Measurements from ENCODE around the gene PRPH2.
A peak's percentile ranks its signal among the peaks of the same experiment; 100 is the strongest.
"Not testable (repeated sequence)": the region's sequence is repeated elsewhere in the genome, so short reads cannot be mapped to it uniquely, and the experiment has no call there.

Gene PRPH2

DNA sequence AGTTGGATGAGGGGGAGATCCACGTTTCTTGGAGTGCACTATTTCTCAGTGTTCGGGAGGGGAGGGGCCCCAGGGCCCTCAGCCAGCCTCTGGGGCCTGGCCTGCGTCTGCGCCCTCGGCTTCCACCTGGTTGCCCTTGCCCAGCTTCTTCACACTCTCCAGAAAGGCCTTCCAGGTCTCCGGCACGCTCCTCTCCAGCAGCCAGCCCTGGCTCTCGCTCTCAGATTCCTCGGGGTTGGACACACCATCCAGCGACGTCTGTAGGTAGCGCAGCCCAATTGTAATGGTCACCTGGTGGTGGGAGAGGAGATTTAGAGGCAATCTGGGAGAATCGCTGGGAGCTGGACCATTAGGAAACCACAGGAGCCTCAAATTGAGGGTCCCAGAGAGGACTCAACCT, 24.2 kb downstream of the PRPH2 start:
- no peak for DNase-seq (ENCODE audit: low read depth in 2 of 2)

DNA sequence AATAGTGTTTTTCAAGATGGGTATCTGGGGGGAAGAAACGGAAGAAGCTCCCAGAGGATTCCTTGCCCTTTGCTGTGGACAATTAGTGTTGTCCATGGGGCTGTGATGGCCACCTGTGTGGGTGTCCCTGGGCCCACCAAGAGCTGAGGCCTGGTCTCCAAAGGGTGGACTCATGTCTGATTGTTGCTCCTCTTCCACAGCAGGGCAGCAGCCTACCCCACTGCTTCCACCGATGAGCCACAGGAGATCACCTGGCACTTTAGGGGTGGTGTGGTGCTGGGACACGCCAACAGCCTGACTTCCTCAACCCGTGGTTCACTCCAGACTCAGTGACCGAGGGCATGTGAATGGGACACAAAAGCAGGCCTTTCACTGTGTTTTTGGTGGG, 25.1 kb downstream of the PRPH2 start:
- DNase-seq (ENCODE audit: low read depth in 2 of 2), result no peak

DNA sequence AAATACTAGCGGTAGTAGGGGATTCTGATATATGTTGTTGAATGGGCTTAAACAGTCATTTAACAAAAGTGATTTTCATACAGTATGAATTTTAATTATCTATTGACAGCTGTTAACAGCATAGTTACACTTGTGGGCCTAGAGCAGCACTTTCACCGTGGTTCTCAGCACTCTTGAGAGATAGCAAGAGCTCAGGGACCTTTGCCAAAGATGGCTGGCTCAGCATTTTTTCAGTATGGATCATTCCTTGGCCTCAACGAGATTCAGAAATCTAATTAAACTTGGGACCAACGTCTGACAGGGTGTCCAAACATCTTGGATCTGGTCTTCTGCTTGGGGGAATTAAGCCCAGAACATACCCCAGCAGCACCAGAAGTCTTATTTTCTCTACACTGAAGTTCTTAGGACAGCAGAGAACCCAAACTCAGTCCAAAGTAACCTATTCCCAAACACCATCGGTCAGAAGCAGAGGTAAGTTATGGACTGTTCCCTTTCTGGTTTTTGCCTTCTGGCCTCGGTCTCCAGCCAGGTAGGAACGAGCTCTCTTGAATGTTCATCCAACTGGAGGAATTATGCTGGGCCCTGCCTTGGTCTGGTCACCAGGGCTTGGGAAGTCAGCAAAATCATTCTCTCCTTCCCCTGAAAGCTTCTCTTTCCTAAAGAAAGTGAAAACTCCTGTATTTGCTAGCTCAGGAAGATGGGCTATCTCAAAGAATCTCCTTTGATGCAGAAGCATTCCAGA, 25.7 kb downstream of the PRPH2 start:
- no peak for DNase-seq (ENCODE audit: low read depth in 2 of 2)

GRCh38 chr6:42694586-42694985, 27.8 kb downstream of the PRPH2 start:
- no peak for DNase-seq (ENCODE audit: low read depth in 2 of 2)

DNA sequence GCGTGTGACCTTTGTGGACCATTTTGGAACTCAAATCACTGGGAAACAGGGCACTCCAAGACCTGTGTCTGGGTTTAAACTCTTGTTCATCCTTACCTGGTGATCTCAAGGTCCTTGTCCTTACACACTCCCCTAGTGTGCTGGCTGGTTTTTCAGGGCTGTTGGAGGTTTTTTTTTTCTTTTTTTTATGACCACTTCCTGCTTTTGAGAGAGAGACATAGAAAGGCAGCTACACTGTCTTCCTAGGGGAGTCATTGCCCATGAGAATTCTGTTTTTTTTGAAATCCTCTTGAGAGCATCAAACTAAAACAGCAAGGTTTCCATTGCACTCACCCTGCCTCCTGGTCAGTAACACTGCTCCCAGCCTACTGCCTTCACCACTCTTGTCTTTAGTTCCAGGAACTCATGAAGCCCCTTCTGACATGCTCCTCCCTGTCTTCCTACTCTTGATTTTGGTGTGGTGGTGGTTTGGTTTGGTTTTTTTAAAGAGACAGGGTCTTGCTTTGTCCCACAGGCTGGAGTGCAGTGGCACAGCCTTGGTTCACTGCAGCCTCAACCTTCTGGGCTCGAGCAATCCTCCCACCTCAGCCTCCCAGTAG, 28.6 kb downstream of the PRPH2 start:
- DNase-seq (ENCODE audit: low read depth in 2 of 2), result peak in 1 of 2 donors; percentile 1

DNA sequence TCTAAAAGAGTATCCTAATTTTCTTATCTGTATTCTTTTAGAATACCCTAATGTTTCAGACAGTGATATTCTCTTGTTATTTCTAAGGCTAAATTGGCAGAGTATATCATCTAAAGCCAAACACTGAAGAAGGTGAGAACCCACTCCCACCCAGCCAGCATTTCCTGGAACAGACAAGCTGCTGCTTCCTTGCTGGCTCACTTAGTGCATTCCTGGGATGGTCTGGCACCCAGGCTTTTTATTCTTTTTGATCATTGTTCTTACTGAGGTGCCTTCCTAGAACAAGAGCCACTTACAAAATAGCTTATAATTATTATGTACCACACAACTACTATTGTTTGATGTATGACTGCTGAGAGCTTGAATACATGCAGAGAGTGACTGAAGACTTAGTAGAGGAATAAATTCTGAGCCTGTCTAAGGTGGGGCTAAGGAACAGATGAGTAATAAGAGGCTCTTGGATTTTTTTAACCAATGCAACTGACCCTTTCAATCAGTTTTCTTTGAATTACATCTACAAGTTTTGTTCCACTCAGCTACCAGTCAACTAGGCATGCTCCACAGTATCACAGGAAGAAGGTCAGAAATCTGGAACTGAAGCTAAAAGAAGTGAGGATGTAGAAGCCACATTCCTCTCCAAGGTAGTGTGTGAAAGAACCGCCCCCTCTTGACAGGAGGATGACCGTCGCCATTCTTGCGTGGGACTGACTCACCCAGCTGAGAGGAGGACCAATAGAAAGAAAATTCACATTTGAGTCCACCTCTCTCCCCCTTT, 30.1 kb downstream of the PRPH2 start:
- peak in 1 of 2 donors; percentile 5 for DNase-seq (ENCODE audit: low read depth in 2 of 2)

DNA sequence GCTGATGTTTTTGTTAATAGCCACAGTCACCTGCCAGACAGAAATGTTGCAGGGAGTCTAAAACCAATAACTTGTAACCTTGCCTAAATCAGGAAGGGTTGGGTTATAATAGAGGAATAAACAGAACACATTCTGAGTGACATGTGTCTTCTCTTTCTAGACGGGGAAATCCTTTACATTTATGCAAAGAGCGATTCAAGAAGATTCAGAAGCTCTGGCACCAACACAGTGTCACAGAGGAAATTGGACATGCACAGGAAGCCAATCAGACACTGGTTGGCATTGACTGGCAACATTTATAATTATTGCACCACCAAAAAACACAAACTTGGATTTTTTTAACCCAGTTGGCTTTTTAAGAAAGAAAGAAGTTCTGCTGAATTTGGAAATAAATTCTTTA, 31.5 kb downstream of the PRPH2 start:
- no peak for DNase-seq (ENCODE audit: low read depth in 2 of 2)

DNA sequence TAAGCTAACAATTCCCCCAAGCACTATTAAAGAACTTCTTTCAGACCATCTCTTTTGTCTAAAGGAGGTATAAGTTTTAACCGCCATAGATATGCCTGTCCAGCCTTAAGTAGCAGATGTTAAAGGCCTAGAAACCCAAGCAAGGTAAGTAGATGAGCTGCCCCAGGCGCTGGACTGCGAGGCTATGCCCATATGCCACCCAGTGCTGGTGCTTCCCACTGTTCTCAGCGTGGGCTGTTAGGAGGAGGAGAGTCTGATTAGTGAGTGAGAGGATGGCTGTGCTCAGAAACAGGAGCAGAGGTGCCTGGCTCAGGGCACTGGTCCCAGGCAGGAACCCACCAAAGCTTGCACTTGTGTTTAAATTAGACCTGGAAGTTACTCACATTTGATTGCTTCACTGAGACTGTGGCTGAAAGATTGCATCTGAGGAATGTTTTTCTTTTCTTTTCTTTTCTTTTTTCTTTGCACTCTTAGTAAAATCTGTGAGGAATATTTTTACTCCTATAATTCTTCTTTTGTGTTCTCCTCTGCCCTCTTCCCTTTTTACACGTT, 32.2 kb downstream of the PRPH2 start:
- DNase-seq (ENCODE audit: low read depth in 2 of 2), result no peak

GRCh38 chr6:42689371-42689770, 33.0 kb downstream of the PRPH2 start:
- no peak for DNase-seq (ENCODE audit: low read depth in 2 of 2)

- DNase-seq (ENCODE audit: low read depth in 2 of 2), result no peak
Observed at GRCh38 chr6:42688281-42688680, 34.1 kb downstream of the PRPH2 start.

DNA sequence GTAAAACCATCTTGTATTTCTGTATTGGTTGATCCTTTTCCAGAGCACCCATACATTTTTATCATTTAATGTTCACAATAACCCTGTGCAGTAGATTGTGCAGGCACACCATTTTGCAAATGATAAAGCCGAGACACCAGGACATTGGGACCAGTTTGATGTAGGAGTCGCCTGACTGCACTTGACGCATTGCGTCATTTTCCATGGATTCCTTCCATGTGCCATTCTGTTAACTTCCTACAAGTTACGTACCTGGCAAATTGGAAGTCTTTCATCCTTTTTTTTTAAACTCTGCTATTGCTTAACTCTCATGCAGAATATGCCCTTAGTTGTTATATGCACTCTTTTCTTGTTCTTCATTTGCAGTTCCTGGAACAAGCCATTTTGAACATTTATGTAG, 43.0 kb downstream of the PRPH2 start:
- no peak for DNase-seq (ENCODE audit: low read depth in 2 of 2)

DNA sequence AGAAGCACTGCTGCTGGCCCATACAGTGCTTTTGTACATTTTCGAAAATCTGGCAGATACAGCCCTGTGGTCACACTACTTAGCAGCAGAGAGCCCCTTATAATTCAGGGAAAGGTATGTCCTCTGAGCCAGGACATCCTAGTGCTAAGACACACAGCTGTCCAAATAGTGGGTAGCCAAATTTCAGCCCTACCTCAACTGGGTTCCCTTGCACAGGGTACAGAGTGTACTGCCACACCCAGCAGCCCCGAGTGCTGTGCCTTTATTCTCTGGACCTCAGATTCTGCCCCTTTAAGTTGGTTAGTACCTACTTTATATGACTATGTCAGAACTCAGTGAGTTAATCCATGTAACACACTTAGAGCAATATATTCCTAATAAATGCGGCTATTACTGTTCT, 47.6 kb downstream of the PRPH2 start:
- DNase-seq (ENCODE audit: low read depth in 2 of 2), result no peak

GRCh38 chr6:42674368-42674767, 48.0 kb downstream of the PRPH2 start:
- not testable (repeated sequence) for DNase-seq (ENCODE audit: low read depth in 2 of 2)

DNA sequence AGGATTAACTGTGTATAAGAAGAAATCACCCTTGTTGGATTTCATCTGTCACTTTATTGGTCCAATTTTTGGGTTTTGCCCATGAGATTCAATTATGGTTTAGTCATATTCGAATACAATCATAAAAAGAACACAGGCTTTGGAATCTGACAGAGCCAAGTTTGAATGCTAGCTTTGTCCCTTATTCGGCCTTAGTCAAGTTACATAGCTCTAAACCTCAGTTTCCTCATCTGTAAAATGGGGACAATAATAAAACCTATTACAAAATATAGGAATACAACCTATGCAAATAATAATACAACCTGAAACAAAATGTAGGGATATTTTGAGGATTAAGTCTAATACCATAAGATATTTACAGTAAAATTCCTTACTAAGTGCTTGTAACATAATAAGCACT, 57.7 kb downstream of the PRPH2 start:
- DNase-seq (ENCODE audit: low read depth in 2 of 2), result no peak

- peak; percentile 47 to 54 for DNase-seq (ENCODE audit: low read depth in 2 of 2)
Observed at GRCh38 chr6:42661540-42662153, 60.8 kb downstream of the PRPH2 start.

GRCh38 chr6:42659806-42660205, 62.6 kb downstream of the PRPH2 start:
- no peak for DNase-seq (ENCODE audit: low read depth in 2 of 2)

DNA sequence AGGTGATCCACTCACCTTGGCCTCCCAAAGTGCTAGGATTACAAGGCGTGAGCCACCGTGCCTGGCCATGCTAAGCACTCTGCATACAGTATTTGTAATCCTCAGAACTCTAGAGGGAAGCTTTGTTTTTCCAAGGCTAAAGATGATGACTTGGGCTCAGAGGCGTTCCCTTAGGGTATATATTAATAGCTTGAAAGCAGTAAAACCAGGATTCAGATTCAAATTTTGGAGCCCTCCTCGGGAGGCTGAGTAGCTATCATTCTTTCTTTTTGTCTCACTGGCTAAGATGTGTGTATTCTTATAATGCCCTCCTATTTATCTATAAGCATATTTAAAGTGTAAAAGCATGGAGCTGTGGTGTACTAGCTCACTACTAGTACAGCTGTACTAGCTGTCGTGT, 68.5 kb downstream of the PRPH2 start:
- no peak for DNase-seq (ENCODE audit: low read depth in 2 of 2)

DNA sequence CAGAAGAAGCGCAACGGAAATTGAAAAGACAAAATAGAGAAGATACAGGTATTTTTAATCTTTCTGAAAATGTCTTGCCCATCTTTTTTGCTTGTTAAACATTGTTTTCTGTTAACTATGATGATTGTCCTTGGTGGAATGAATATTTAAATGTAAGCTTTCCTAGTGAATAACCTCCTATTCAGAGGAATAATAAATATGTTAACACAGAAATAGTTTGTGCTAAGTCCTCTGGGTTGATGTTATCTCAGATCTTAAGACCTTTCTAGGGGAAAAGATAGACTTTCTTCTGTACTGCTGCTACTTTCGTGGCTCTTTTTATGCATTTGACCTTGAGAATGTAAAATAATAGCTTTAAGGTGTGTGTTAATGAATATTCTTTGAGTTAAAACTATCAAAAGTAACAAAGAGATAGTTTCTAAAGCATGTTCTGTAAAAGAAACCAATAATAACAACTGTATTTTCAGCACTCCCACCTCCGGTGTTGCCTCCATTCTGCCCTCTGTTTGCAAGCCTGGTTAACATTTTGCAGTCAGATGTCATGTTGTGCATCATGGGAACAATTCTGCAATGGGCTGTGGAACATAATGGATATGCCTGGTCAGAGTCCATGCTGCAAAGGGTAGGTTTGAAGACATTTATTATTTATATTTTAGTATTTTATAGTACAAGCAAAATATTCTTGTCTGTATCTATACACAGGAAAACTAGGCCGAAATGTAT, 70.2 kb downstream of the PRPH2 start:
- DNase-seq (ENCODE audit: low read depth in 2 of 2), result no peak

Measured in stimulated activated CD8-positive, alpha-beta memory T cell treated with anti-CD3 and anti-CD28 coated beads, Interleukin-15, amount 100 ng/mL, for 48 hours (primary cell).